Measurements from ENCODE around the gene PRKAR1B.

The PRKAR1B gene

DNA sequence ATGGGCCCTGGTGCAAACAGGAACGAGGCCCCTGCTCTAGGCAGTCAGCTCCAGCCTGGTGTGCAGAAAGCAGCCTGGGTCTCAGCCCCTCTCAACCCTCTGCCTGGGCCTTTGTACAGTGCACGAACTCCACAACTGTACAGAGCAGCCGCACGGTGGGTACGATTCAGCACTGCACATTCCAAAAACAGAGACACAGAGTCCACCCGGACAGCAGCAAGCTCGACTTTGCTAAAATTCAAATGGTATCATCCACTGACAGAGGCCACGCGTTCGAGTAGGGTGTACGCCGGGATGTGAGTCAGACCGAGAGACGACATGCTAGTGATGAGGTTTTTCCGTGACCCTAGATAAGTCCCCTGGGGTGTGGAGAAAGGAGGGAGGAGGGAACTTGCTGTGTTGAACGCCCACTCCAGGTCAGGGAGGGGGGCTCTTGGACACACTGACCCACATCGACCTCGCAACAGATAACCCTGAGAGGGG, 141.8 kb downstream of the PRKAR1B start:
- DNase-seq, result no peak

DNA sequence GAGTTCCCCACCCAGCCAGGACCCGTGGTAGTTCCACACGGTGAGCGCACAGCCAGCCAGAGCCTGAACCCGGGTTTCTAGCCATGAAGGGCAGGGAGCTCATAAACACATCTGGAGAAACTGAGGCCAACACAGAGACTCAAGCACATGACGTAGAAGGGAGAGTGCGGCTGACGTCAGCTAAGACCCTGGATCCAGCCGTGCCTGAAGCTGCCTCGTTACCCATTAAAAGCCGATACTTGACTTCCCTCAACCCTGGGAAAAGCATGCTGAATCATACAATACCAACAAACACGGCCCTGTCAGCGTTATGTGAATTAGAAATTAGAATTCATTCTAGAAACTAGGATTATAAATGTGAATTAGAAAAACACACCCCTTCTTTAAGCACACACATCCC, 142.3 kb downstream of the PRKAR1B start:
- DNase-seq, result no peak

DNA sequence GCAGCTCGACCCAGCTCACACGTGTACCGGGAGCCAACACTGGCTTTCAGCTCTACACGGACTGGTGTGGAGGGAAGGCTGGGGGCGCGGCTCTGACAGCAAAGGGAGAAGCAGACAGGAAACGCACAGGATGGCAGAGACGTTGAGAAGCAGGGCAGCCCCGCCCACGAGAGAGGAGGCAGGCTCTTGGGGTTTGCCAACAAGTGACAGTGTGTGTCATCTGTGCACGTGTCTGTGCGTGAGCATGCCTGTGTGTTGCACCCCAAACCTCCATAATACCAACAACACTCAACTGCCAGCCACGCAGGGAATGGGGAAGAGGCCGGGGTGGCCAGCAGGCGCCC, 143.0 kb downstream of the PRKAR1B start:
- no peak for DNase-seq

DNA sequence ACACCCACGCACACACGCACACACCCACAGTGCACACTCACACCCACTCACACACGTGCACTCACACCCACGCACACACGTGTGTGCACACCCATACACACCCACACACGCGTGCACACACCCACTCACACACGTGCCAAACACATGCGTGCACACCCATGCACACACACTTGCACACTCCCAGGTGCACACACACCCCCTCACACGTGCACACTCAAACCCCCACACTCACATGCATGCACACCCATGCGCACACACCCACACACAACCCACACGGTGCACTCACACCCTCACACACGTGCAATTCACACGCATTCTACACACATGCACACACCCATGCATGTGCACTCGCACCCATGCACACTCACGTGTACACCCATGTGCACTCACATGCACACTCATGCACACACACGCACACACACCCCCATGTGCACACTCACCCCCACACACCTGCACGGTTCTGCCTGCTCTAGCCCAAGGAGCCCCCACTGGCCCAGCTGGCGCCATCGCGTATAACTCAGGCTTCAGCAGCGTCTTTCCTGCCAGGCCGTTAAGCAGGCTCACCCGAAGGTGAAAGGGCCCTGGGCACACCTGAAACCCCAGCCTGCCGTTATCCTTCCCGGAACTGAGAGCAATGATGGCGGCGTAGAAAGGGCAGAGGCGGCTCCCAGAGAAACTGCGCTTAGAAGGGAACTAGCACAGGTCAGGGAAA, 143.5 kb downstream of the PRKAR1B start:
- DNase-seq, result no peak

DNA sequence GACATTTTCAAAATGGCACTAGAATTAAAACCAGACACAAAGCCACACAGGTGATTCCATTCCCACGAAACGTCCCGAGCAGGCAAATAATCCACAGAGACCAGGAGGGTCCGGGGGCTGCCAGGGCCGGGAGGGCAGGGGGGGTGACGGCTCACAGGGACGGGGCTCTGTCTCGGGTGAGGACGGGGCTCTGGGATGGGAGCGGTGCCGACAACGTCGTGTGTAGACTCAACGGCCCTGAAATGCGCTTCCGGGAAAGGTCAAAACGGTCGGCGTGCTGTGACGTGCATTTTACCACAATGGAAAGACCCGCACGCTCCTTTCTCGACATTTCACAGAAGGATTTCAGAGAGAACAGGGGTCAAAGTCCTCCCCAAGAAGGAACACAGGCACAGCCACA, 144.2 kb downstream of the PRKAR1B start:
- no peak for DNase-seq

DNA sequence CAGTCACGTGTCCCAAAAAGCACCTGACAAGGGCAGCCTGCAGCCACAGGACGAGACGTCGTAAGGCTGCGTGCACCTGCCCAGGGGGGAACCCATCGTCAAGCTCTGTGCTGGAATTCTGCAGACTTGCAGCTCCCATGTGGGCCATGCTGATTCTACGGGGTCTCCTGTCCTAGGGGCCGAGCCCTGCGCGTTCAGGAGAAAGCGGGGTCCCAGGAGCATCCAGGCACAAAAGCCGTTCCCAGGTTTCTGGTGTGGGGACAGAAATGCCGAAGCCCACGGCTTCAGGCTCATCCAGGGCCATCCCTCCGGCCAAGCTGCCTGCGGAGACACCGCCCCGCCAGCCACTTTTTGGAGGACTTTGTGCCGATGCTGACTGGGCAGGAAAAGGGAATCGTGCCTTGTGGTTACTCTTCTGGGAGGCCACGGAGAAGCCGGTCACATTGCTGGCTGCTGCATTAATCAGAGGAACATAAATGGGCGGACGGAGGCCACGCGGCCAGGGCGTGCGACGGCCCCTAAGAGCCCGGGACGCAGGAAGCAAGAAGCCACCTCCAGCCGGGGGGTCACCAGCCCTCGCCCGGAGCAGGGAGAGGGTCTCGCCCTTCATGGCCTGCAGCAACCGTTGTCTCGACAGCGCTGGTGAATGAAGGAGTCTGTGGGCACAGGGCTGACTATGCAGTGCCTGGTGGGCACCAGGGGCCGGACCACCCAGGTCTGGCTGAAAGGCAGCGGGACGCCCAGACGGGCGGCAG, 144.8 kb downstream of the PRKAR1B start:
- DNase-seq, result no peak

DNA sequence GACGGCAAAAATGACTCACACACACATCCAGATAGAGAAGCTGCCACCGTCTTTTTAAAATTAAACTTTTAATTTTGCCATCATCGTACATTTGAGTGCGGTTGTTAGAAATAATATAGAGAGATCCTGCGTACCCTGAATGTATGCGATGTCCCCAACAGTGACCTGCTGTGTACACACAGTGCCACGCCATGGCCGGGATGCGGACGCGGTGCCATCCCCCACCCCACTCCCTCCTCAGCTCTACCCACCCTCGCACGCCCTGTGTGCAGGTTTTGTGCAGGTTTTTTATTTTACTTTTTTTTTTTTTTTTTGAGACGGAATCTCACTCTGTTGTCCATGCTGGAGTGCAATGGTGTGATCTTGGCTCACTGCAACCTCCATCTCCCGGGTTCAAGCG, 148.7 kb downstream of the PRKAR1B start:
- DNase-seq, result no peak

DNA sequence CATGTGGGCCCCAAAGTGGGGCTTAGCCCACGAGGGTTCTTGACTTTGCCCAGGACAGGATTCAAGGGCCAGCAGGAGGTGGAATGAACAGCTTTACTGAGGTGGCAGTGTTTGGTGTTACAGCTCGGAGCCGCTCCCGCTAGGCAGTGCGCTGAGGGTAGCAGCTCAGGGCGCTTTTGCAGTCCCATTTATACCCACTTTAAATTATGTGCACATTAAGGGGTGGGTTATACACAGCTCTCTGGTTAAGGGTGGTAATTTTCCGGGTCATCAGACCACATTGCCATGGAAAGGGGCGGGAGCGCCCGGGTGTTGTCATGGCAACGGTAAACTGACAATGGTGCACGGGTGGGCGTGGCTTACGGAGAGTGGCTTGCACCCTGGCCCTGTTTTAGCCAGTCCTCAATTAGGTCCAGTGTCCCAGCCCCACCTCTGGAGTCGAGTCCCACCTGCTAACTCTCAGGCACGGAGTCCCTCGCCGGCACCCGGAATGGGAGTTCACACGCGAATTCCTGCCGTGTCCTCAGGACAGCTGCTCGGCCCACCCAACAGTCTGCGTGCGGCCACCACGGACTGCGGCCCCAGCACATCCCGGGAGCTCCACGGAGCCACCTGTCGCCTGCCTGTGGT, 149.2 kb downstream of the PRKAR1B start:
- DNase-seq, result no peak

DNA sequence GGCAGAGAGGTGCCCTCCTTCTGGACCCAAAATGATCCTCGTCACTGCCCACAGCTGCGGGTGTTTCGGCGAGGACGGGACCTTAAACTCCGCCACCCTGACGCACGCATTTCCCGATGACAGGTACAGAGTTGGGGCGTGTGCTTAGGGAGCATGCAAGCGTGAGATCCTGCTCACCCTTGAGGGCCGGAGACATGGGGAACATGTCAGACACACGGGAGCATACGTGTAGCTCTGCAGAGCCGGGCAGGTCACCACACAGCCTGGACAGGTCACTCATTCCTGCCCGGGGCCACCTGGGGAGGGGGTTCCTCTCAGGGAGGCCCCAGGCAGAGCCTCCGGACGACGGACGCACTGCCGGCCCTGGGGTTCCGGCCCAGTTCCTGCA, 149.8 kb downstream of the PRKAR1B start:
- DNase-seq, result no peak

DNA sequence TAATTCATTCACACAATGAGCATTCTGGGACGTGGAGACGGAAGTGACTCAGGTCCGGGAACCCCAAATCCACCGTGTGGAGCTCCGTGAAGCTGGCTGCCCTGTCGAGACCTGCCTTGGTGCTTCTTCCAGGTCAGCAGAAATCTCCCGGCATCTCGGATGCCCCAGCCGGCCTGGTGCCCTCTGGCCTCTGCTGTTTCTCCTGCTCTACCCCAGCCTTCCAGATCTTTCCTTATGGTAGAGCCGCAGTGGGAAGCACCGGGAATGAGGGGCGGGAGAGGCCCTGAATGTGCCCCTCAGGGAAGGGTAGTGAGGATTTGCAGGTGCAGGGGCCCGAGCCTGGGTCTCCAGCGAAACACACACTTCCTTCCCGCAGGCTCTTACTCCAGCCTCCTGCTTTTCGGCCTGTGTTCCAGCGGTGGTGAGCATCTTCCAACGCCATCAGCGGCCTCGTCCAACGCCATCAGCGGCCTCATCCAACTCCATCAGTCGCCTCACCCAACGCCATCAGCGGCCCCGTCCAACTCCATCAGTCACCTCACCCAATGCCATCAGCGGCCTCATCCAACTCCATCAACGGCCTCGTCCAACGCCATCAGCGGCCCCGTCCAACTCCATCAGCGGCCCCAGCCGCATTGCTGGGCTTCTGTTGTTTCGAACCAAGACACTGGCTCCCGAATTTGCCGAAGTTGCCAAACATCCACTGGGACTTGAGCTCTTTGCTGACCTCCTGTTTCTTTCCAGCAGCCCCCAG, 150.4 kb downstream of the PRKAR1B start:
- DNase-seq, result no peak

DNA sequence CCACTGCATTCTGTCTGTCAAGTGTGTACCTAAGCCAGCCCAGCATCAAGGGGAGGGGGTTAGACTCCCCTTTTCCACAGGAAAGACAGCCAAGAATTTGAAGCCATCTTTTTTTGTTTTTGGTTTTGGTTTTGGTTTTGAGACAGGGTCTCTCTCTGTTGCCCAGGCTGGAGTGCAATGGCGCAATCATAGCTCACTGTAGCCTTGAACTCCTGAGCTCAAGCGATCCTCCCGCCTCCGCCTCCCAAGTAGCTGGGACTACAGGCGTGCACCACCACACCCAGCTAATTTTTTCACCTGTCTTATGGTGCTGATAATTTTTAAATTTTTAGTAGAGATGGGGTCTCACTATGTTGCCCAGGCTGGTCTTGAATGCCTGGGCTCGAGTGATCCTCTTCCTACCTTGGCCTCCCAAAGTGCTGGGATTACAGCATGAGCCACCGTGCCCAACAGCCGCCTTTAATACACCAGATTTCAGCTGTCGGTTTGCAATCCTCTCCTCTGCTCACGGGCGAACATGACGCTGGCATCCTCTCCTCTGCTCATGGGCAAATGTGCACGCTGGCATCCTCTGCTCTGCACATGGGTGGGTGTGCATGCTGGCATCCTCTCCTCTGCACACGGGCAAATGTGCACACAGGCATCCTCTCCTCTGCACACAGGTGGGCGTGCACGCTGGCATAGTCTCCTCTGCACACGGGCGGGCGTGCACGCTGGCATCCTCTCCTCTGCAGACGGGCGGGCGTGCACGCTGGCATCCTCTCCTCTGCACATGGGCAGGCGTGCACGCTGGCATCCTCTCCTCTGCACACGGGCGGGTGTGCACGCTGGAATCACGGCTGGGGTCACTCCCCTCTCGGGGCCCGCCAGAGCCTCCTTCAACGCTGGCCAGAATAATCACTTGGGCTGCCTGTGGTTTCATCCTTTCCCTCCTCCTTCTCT, 151.4 kb downstream of the PRKAR1B start:
- no peak for DNase-seq

DNA sequence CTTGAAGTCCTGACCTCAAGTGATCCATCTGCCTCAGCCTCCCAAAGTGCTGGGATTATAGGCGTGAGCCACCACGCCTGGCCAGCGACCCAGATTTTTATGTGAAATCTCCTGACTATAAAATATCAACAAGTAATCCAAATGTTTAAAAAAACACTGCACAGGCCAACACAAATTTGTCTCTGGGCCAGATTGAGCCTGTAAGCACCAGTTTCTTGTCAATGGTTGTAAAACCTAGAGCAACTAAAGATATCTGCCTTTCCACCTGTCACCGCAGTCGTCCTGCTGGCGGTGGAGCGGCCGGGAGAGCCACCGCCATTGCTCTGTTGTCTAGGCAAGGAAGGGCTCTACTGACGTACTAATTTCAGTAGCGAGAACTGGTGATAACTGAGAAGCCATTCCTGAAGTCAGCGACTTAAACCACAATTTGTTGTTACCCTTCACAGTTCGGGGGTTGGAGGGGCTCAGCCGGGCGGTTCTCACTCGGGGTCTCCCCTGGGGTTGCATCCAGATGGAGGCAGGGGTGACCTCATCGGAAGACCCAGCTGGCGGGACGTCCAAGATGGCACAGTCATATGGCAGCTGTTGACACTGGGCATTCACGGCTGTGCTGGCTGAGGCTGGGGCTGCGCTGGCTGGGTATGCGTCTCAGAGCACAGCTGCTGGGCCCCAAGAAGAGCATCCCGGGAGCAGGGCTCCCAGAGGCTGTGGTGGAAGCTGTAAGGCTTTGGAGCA, 152.3 kb downstream of the PRKAR1B start:
- no peak for DNase-seq

DNA sequence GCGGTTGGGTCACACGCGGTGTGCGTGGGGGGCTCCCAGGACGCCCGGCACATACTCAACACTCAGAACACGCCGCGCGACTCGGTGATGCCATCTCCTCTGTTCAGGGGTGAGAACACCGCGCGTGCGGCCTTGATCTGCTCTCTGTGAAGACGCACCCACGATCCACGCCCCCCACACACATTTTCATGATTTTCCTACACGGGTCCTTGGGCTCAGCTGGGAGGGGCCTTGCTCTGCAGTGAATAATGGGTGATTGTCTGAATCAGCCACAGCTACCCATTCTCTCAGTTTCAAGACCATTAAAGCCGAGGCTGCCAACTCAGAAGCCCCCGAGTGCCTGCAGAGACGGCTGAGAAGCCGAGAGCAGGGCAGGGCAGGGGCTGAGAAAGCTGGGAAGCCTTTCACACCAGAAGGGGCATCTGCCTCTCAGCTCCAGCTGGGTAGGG, 153.1 kb downstream of the PRKAR1B start:
- DNase-seq, result no peak

DNA sequence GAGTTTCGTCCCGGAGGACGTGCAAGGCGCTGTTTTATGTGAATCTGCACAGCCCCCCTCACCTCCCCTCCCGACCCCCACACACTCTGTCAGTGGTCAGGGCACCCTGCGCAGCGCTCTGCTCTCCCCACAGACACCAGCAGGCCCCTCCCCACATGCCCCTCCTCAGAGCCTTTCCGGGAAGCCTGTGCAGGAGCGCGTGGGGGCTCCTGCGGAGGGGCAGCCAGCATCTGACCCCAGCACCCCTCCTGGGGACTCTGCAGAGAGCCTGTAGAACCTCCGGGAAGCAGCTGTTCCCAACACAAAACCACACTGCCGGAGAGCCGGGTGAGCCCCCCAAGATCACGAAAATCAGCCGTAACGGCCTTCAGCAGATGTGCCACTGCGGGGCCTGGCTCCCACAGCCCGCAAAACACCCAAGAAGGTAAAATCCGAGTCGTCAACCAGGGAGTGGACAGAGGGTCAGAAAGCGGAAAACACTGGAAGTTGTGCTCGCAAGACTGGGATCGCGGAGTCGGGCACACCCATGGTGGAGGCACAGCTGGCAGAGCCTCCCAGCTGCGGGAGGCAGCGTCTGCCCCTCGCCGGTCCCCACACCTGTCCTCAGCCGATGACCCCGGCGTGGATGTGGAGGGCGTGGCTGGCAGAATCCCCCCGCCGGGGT, 153.7 kb downstream of the PRKAR1B start:
- no peak for DNase-seq

DNA sequence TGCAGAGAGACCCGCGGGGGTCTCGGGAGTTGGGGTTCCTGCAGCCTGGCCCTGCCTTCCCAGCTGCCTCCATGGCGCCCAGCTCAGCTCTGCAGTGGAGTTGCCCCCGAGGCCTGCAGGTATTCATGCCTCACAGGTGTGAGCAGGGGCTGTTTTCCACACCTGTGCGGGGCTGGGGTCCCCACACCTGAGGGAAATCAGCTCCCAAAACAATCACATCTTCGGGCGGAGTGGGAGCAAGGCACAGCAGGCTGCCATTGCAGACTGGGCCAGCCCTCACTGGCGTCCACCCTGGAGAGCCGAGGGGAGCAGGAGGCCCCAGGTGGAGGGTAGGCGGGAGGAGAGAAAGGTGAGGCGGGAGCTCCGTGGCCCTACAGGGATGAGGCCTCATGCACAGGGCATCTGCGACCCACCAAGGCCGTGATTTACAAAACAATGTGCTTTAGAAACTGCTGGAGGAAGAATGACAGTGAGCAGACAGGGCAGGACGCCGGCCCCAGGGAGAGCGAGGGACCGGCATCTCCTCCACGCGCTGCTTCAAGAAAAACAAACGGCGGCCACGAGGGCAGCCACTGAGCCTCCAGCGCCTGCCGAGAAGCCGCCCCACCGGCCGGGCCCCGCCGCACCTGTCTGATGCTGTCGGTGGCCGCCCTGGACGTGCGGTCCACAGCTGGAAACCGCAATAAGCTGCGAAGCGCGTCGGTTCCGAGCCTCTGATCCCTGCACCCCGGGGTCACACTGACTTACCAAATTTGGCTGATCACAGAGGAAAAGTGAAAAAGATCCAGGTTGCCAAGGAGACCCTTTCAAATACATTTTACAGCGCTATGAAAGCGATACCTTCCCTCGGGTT, 154.4 kb downstream of the PRKAR1B start:
- no peak for DNase-seq

DNA sequence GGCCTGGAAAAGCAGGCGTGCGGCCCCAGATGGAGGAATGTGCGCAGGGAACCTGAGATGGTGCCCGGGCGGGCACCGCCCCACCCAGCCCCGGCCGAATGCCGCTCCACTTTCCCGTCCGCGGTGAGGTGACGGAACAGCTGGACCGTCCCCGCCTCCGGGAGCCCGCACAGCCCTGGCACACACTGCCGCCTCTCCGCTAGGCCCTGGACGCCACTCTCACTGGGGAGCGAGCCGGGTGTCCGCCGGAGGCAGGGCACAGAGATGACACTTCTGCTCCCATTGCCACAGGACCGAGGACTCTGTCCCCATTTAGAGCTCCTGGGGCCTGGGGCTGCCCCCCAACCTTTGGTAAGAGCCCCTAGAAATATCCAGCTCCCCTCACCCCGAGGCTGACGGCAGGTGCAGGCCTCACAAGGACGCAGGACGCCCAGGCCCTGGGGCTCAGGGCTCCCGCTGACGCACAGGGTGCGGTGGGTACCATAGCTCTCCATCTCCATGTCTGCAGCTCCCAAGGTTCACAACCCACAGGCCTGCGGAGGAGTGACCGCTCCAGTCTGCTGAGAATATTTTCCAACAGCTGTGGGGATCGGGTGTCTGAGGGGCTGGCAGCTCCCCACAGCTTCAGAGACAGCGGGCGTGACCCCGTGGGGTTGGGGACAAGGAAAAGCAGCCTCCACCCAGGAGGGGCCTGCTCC, 155.2 kb downstream of the PRKAR1B start:
- no peak for DNase-seq

DNA sequence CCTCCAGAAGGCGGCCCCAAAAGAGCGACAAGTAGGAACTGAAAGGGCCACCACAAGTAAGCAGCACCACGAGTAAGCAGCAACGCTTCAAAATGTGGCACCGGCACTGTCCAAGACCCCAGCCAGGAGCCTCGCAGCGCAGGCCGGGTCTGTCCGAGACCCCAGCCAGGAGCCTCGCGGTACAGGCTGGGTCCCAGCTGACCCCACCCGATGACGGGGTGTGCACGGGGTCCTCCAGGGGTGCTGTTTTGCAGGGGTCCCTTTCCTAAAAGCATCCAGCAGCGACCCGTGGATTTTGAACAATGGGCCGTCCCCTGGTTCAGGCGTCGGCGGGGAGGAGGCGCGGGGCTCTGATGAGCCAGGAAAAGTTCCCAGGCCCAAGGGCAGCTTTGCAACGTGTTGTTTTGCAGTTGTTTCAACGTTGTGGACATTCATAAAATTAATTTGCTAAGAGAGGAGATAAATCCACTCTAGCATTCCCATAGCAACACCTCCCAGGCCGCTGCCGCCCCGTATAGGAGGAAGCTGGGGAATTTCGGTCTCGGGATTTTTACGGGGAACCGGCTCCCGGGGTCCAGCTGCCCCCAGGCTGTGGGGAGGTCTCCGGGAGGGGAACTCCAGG, 155.9 kb downstream of the PRKAR1B start:
- DNase-seq, result no peak

DNA sequence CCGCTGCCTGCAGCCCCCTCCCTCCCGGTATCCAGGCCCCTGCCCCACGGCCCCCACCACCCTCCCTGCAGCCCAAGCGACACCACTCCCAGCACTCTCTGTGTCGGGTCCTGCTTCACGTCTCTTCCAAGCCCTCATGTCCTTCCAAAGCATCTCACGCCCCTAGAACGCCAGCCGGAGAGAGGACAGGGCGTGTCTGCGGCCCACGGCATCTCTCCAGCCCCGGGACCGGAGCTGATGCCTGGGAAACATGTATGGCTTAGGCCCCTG, 156.3 kb downstream of the PRKAR1B start:
- DNase-seq, result no peak
